Calu3 (cell line): ENCODE results near the gene IL12B. TPM values are rescaled to one million over a fixed set of nuclear protein-coding genes. Genes with fewer than 3 reads are reported as not detected.
A peak's percentile ranks its signal among the peaks of the same experiment; 100 is the strongest.

Experiments
- BruUV-seq: library from RNA; stranded (reverse); fragments of 400-500 nt; replicated peaks from 2 replicates; lab custom pipeline; 2021; lab: Mats Ljungman, UMichigan
- CTCF ChIA-PET: fragments of 300-600 bp; sonication (Branson Sonifier 250); formaldehyde crosslinking; loops from one replicate; lab custom pipeline; 2022; ENCODE audit warnings: antibody characterized with exemption; lab: Charles Lee
- DNase-seq: peaks from one replicate; pipeline ENCODE4 v3.0.0; 2022
- H3K27ac Mint-ChIP-seq: one replicate; pipeline ENCODE4 v1.8.0; 2022; ENCODE audit warnings: mixed read lengths; ENCODE audit not compliant: unreplicated experiment
- H3K27me3 Mint-ChIP-seq: one replicate; pipeline ENCODE4 v1.8.0; 2022; ENCODE audit warnings: mixed read lengths; ENCODE audit not compliant: unreplicated experiment
- H3K36me3 Mint-ChIP-seq: one replicate; pipeline ENCODE4 v1.8.0; 2022; ENCODE audit warnings: mild to moderate bottlenecking, moderate library complexity, mixed read lengths; ENCODE audit not compliant: insufficient read depth, unreplicated experiment
- H3K4me1 Mint-ChIP-seq: one replicate; pipeline ENCODE4 v1.8.0; 2022; ENCODE audit warnings: mild to moderate bottlenecking, low read depth, mixed read lengths; ENCODE audit not compliant: unreplicated experiment
- H3K4me3 Mint-ChIP-seq: one replicate; pipeline ENCODE4 v1.8.0; 2022; ENCODE audit warnings: mild to moderate bottlenecking, low read depth, moderate library complexity, mixed read lengths; ENCODE audit not compliant: unreplicated experiment
- H3K9me3 Mint-ChIP-seq: one replicate; pipeline ENCODE4 v1.8.0; 2022; ENCODE audit warnings: low read depth, mixed read lengths; ENCODE audit not compliant: unreplicated experiment
- intact Hi-C: fragments of 100-400 bp; cut with micrococcal nuclease; formaldehyde crosslinking; loops from one replicate; pipeline ENCODE4 v1.10.0; 2022; ENCODE audit not compliant: unreplicated experiment
- total RNA-seq: library from RNA; stranded (reverse); gene quantifications from 2 replicates; pipeline ENCODE4 v1.2.3, GENCODE V29; 2022
- TF ChIP-seq, protein P1 (sequence below): fragments of 200-600 bp; IDR thresholded peaks from one replicate; pipeline ENCODE4 v1.8.0; 2022; ENCODE audit warnings: antibody characterized with exemption; ENCODE audit not compliant: unreplicated experiment

The IL12B gene
- total RNA-seq, 1 experiment from 2014 or later, result not detected

GRCh38 chr5:159345336-159345735 is 15.0 kb upstream of the IL12B start:
- CTCF ChIA-PET, result interaction anchor here (0.5 kb wide), 1 partner anchor 393 kb away, joined by 3 read pairs; no protein-coding TSS in a partner anchor
- H3K4me3 Mint-ChIP-seq, result no peak overlapping the region

GRCh38 chr5:159343295-159344094 is 13.2 kb upstream of the IL12B start:
- H3K9me3 Mint-ChIP-seq, result no peaks in the 10 kb centered on the region
- intact Hi-C loops, result no loop called here
- peaks cover 4% of the 10 kb centered on the region for H3K36me3 Mint-ChIP-seq
- no TSS peak for BruUV-seq
- no peak for DNase-seq
- TF ChIP-seq, protein P1, sequence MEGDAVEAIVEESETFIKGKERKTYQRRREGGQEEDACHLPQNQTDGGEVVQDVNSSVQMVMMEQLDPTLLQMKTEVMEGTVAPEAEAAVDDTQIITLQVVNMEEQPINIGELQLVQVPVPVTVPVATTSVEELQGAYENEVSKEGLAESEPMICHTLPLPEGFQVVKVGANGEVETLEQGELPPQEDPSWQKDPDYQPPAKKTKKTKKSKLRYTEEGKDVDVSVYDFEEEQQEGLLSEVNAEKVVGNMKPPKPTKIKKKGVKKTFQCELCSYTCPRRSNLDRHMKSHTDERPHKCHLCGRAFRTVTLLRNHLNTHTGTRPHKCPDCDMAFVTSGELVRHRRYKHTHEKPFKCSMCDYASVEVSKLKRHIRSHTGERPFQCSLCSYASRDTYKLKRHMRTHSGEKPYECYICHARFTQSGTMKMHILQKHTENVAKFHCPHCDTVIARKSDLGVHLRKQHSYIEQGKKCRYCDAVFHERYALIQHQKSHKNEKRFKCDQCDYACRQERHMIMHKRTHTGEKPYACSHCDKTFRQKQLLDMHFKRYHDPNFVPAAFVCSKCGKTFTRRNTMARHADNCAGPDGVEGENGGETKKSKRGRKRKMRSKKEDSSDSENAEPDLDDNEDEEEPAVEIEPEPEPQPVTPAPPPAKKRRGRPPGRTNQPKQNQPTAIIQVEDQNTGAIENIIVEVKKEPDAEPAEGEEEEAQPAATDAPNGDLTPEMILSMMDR, result no peak
- H3K27me3 Mint-ChIP-seq, result peaks cover 76% of the 10 kb centered on the region
- no peak overlapping the region for H3K27ac Mint-ChIP-seq
- CTCF ChIA-PET, result no interaction called here
- H3K4me1 Mint-ChIP-seq, result peaks cover 31% of the 10 kb centered on the region
- H3K4me3 Mint-ChIP-seq, result no peak overlapping the region

More at GRCh38 chr5:159345336-159345735, 15.0 kb upstream of the IL12B start:
- TF ChIP-seq, protein P1, result no peak
- H3K27me3 Mint-ChIP-seq, result peaks cover 94% of the 10 kb centered on the region
- no TSS peak for BruUV-seq
- intact Hi-C loops, result no loop called here
- H3K36me3 Mint-ChIP-seq, result peaks cover 4% of the 10 kb centered on the region
- H3K27ac Mint-ChIP-seq, result no peak overlapping the region
- peaks cover 20% of the 10 kb centered on the region for H3K4me1 Mint-ChIP-seq
- no peaks in the 10 kb centered on the region for H3K9me3 Mint-ChIP-seq
- DNase-seq, result no peak

DNA sequence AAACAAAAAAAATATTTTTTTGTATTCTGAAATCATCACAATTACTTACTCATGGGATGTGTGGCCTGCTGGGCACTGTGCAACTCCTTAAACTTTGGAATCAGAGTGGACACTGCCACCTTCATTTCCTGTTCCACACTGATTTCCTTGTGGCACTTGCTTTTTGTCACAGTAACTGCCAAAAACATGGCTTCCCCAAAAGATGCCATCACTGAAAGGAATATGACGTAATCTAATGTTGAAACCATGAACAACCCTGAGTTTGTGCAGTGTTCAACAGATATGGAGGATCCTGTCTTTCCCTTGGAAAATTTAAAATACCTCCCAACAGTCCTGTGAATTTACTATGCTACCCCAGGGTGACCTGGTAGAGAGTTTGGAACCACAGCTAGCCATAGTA is 12.6 kb upstream of the IL12B start:
- Mint-ChIP-seq H3K9me3 (no peaks in the 10 kb centered on the region), H3K36me3 (peaks cover 4% of the 10 kb centered on the region), H3K27ac (no peak overlapping the region), H3K4me1 (peaks cover 37% of the 10 kb centered on the region), H3K4me3 (no peak overlapping the region), H3K27me3 (peaks cover 72% of the 10 kb centered on the region)
- CTCF ChIA-PET, result no interaction called here
- BruUV-seq, result no TSS peak
- intact Hi-C loops, result no loop called here
- DNase-seq, result no peak
- TF ChIP-seq, protein P1, result no peak

DNA sequence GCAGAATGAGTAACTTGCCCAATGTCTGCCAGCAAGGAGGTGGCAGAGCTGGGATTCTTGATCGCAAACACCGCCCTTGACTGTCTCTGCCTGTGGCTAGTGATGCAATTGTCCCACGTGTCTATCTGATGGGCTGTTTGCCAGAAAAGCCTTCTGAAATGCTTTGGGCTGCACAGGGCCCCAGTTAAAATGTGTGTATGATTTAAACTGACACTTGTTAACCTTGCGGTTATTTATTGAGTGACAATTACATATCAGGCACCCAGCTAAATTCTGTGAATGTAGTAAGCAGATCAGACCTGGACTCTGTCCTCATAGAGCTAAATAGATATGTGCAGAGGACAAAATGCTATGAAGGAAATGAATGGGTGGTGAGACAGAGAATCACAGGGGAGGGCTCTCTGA is 11.6 kb upstream of the IL12B start:
- peak; percentile 86 for DNase-seq
- CTCF ChIA-PET, result interaction anchor here (0.6 to 1.1 kb wide), 2 partner anchors 185 to 1685 kb away, joined by 3 read pairs; no protein-coding TSS in a partner anchor

More for the DNA sequence above, 11.6 kb upstream of the IL12B start:
- TF ChIP-seq, protein P1, result no peak
- intact Hi-C loops, result no loop called here
- Mint-ChIP-seq H3K27ac (peak overlapping the region; percentile 59), H3K27me3 (peaks cover 64% of the 10 kb centered on the region), H3K9me3 (no peaks in the 10 kb centered on the region), H3K36me3 (peaks cover 4% of the 10 kb centered on the region), H3K4me3 (no peak overlapping the region), H3K4me1 (peaks cover 44% of the 10 kb centered on the region)
- no TSS peak for BruUV-seq
